Skeletal muscle tissue (tissue), 4 donors: ENCODE results near the gene FRY. TPM values are rescaled to one million over a fixed set of nuclear protein-coding genes. Genes with fewer than 3 reads are reported as not detected.

Experiments
- H3K27ac ChIP-seq: one replicate; pipeline ENCODE4 v1.7.0; 2013; ENCODE audit warnings: mild to moderate bottlenecking, low read depth, low read length, inconsistent platforms
- H3K27me3 ChIP-seq, 3 donors: one replicate each; pipeline ENCODE4 v1.7.0; 2013; ENCODE audit warnings: low read length in 3 of 3; ENCODE audit not compliant: control insufficient read depth in 3 of 3, insufficient read depth in 3 of 3
- H3K36me3 ChIP-seq, 3 donors: one replicate each; pipeline ENCODE4 v1.7.0; 2013; ENCODE audit warnings: low read length in 3 of 3; ENCODE audit not compliant: control insufficient read depth in 3 of 3, insufficient read depth in 3 of 3
- H3K4me1 ChIP-seq, 3 donors: one replicate each; pipeline ENCODE4 v1.7.0; 2013; ENCODE audit warnings: low read length in 3 of 3, mild to moderate bottlenecking in 3 of 3; ENCODE audit not compliant: control insufficient read depth in 3 of 3, insufficient read depth in 3 of 3
- H3K4me3 ChIP-seq, 3 donors: one replicate each; pipeline ENCODE4 v1.7.0; 2013; ENCODE audit warnings: low read length in 3 of 3
- H3K9ac ChIP-seq, 3 donors: one replicate each; pipeline ENCODE4 v1.7.0; 2013; ENCODE audit warnings: low read length in 3 of 3, mild to moderate bottlenecking in 3 of 3, moderate library complexity in 2 of 3, low read depth in 1 of 3
- H3K9me3 ChIP-seq, 3 donors: one replicate each; pipeline ENCODE4 v1.7.0; 2013; ENCODE audit warnings: low read length in 3 of 3; ENCODE audit not compliant: control insufficient read depth in 3 of 3
- total RNA-seq: library from RNA; depleted of rRNA; stranded (reverse); fragments of >200 nt; gene quantifications from one replicate; pipeline ENCODE4 v1.2.3, GENCODE V29; 2014
- donor health status: Osteomylitis.

FRY gene
- total RNA-seq, 1 donor from 2014 or later: 59.0 TPM

GRCh38 chr13:32013181-32013580, 18.4 kb upstream of the FRY start:
- Histone ChIP-seq H3K27me3 (no peaks in the 10 kb centered on the region), H3K36me3 (no peaks in the 10 kb centered on the region), H3K9me3 (no peaks in the 10 kb centered on the region), H3K4me1 (no peaks in the 10 kb centered on the region), H3K9ac (no peak overlapping the region), H3K4me3 (no peak overlapping the region), H3K27ac (no peak overlapping the region)

- Histone ChIP-seq H3K4me1 (no peaks in the 10 kb centered on the region), H3K27ac (no peak overlapping the region), H3K27me3 (no peaks in the 10 kb centered on the region), H3K4me3 (no peak overlapping the region), H3K9me3 (no peaks in the 10 kb centered on the region), H3K36me3 (no peaks in the 10 kb centered on the region), H3K9ac (no peak overlapping the region)
Observed at GRCh38 chr13:32016119-32016518, 15.5 kb upstream of the FRY start.

GRCh38 chr13:32016631-32017030, 14.9 kb upstream of the FRY start:
- Histone ChIP-seq H3K9me3 (no peaks in the 10 kb centered on the region), H3K36me3 (no peaks in the 10 kb centered on the region), H3K27ac (no peak overlapping the region), H3K4me1 (no peaks in the 10 kb centered on the region), H3K27me3 (no peaks in the 10 kb centered on the region), H3K9ac (no peak overlapping the region), H3K4me3 (no peak overlapping the region)

- Histone ChIP-seq H3K27ac (no peak overlapping the region), H3K9me3 (no peaks in the 10 kb centered on the region), H3K27me3 (no peaks in the 10 kb centered on the region), H3K9ac (no peak overlapping the region), H3K4me1 (peaks cover 5 to 8% (median 6%) of the 10 kb centered on the region in 3 donors), H3K36me3 (no peaks in the 10 kb centered on the region), H3K4me3 (no peak overlapping the region)
Observed at GRCh38 chr13:32017474-32017873, 14.1 kb upstream of the FRY start.

GRCh38 chr13:32019612-32020233, 11.9 kb upstream of the FRY start:
- no peaks in the 10 kb centered on the region for H3K36me3 ChIP-seq
- H3K27ac ChIP-seq: no peak overlapping the region
- H3K4me3 ChIP-seq: no peak overlapping the region
- H3K9me3 ChIP-seq: no peaks in the 10 kb centered on the region
- H3K27me3 ChIP-seq: no peaks in the 10 kb centered on the region
- H3K9ac ChIP-seq: no peak overlapping the region
- peaks cover 5 to 9% (median 8%) of the 10 kb centered on the region in 3 donors for H3K4me1 ChIP-seq

- Histone ChIP-seq H3K36me3 (no peaks in the 10 kb centered on the region), H3K4me3 (no peak overlapping the region), H3K27me3 (no peaks in the 10 kb centered on the region), H3K27ac (no peak overlapping the region), H3K9ac (no peak overlapping the region), H3K9me3 (no peaks in the 10 kb centered on the region), H3K4me1 (peaks cover 5 to 9% (median 8%) of the 10 kb centered on the region in 3 donors)
Observed at GRCh38 chr13:32021785-32022184, 9.8 kb upstream of the FRY start.

GRCh38 chr13:32022311-32022710, 9.3 kb upstream of the FRY start:
- no peak overlapping the region for H3K9ac ChIP-seq
- no peak overlapping the region for H3K4me3 ChIP-seq
- H3K4me1 ChIP-seq: peaks cover 5 to 9% (median 8%) of the 10 kb centered on the region in 3 donors
- no peaks in the 10 kb centered on the region for H3K27me3 ChIP-seq
- no peaks in the 10 kb centered on the region for H3K36me3 ChIP-seq
- no peaks in the 10 kb centered on the region for H3K9me3 ChIP-seq
- H3K27ac ChIP-seq: no peak overlapping the region

- Histone ChIP-seq H3K36me3 (no peaks in the 10 kb centered on the region), H3K4me1 (peaks cover 5 to 9% (median 8%) of the 10 kb centered on the region in 3 donors), H3K27me3 (no peaks in the 10 kb centered on the region), H3K27ac (no peak overlapping the region), H3K9ac (no peak overlapping the region), H3K4me3 (no peak overlapping the region), H3K9me3 (no peaks in the 10 kb centered on the region)
Observed at GRCh38 chr13:32023096-32023495, 8.5 kb upstream of the FRY start.

GRCh38 chr13:32023698-32024097, 7.9 kb upstream of the FRY start:
- H3K9me3 ChIP-seq: no peaks in the 10 kb centered on the region
- no peaks in the 10 kb centered on the region for H3K36me3 ChIP-seq
- H3K4me1 ChIP-seq: peaks cover 5 to 9% (median 8%) of the 10 kb centered on the region in 3 donors
- no peak overlapping the region for H3K27ac ChIP-seq
- no peak overlapping the region for H3K9ac ChIP-seq
- H3K27me3 ChIP-seq: no peaks in the 10 kb centered on the region
- no peak overlapping the region for H3K4me3 ChIP-seq

GRCh38 chr13:32024750-32025149, 6.8 kb upstream of the FRY start:
- H3K36me3 ChIP-seq: no peaks in the 10 kb centered on the region
- H3K9ac ChIP-seq: no peak overlapping the region
- no peak overlapping the region for H3K4me3 ChIP-seq
- H3K27ac ChIP-seq: no peak overlapping the region
- H3K9me3 ChIP-seq: no peaks in the 10 kb centered on the region
- no peaks in the 10 kb centered on the region for H3K27me3 ChIP-seq
- peaks cover 5 to 9% (median 8%) of the 10 kb centered on the region in 3 donors for H3K4me1 ChIP-seq
